HG03469 (cell line): ENCODE measurements around the gene SPIRE1.

Source experiments
- ATAC-seq: cut with Tn5 transposase; IDR thresholded peaks from one replicate; pipeline ENCODE4 v1.9.1; 2021; ENCODE audit warnings: mild to moderate bottlenecking, moderate library complexity, moderate number of reproducible peaks; ENCODE audit not compliant: unreplicated experiment

Gene SPIRE1

DNA sequence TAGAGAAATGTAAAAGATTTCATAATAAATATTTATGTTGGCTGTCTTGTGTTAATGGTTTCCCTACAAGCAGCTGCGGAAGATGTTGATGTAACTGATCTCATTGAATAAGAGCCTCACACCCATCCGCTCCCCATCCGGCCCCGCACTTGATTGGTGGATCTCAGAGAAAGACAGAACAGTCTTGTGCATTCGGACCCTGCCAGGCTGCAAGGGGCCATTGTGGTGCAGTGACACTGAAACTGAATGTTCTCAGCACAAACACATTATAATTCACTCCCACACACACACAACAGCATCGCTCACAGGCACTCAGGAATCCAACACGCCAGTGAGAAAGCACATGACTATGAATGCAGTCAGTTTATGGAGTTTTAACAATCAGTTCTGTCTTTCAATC lies 202.4 kb downstream of the SPIRE1 start:
- ATAC-seq: no peak

DNA sequence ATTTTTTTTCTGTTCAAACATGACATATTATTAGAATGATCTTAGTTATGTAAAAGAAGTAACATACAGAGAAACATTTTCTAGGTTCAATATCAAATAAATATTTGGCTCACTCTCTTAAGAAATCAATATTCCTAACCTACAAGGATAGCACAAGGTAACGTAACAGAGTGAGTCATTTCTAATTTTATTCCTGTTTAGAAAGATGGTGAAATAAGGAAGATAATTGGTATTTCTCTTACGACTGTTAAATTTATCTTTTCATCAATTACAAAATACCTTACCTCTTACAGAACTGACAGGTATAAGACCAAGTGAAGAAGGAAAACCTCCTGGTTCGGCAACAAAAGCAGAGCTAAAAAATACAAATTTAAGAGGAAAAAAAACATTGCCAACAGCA lies 205.1 kb downstream of the SPIRE1 start:
- ATAC-seq: no peak

DNA sequence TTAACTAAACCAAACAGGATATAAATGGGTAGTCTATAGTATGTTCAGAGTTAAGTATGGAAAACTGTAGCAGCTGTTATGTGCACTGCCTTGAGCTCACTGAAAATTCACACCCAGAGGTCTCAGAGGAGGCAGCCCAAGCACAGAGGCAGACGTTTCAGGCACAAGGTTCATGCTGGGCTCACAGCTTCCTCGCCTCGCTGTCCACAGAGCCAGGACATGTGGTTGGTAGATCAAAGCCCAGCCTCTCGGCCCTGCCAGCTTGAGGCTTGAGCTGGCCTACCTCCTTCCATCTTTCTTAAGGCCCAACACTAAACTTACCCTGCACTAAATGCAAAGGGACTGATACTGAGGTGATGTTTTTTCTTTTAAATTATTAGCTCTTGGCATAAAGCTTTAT lies 206.5 kb downstream of the SPIRE1 start:
- ATAC-seq: no peak

GRCh38 chr18:12449051-12449785 lies 208.7 kb downstream of the SPIRE1 start:
- no peak for ATAC-seq

DNA sequence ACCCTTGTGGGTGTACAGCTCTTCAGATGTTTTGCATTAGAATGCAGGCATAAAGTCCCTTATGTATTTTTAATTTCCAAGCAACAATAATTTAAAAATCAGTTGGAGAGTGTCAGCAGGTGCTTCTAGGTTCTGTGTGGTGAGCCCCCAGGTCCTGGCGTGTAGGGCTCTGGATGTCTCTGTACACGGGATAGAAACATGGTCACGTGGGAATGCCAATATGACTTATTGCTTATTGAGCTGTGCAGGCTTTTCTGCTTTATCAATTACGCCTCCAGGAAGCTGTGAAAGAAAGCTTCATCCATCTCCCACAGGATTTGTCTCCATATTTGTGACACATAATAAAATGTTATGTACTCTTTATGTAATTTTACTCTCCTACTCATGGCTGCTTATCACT lies 212.4 kb downstream of the SPIRE1 start:
- ATAC-seq: no peak

DNA sequence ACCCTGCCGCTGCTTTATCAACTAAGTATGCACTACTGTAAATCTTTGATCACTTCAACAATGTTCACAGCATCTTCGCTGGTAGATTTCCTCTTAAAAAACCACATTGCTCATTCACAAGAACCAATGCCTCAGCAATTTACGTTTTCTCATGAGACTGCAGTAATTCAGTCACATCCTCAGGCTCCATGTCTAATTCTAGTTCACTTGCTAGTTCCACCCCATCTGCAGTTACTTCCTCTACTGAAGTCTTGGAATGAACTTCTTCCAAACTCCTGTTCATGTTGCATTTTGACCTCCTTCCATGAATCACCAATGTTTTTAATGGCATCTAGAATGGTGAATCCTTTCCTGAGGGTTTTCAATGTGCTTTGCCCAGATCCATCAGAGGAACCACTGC lies 214.4 kb downstream of the SPIRE1 start:
- ATAC-seq: no peak

GRCh38 chr18:12442946-12443345 lies 215.0 kb downstream of the SPIRE1 start:
- ATAC-seq: no peak

DNA sequence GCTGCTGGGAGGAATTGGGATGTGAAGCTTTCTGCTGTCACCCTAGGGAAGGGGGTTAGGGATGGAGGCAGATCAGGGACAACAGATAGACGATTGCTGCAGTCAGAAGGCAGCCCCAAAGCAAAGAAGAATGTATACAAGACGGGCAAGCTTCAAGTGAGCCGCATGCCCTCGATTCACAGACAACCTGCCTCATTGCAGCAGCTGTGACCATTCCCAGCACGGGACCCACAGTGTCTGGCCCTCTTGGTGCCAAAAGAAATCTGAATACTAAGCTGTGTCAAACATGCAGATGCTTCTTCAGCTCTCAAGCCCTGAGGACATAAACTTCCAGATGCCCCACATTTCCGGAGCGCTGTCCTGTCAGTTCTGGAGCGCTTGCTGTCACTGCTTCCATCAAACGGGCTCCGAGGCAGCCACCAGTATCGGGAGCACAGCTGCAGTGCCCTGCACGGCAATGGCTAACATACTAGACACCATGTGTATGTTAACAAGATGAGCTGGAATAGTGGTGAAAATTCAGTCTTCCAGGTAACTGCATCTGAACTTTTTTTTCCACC lies 216.4 kb downstream of the SPIRE1 start:
- ATAC-seq: no peak

- no peak for ATAC-seq
These were observed 219.7 kb downstream of the SPIRE1 start for GRCh38 chr18:12438257-12438656.

GRCh38 chr18:12435867-12436266 lies 222.0 kb downstream of the SPIRE1 start:
- no peak for ATAC-seq

GRCh38 chr18:12434541-12434929 lies 223.4 kb downstream of the SPIRE1 start:
- ATAC-seq: no peak

DNA sequence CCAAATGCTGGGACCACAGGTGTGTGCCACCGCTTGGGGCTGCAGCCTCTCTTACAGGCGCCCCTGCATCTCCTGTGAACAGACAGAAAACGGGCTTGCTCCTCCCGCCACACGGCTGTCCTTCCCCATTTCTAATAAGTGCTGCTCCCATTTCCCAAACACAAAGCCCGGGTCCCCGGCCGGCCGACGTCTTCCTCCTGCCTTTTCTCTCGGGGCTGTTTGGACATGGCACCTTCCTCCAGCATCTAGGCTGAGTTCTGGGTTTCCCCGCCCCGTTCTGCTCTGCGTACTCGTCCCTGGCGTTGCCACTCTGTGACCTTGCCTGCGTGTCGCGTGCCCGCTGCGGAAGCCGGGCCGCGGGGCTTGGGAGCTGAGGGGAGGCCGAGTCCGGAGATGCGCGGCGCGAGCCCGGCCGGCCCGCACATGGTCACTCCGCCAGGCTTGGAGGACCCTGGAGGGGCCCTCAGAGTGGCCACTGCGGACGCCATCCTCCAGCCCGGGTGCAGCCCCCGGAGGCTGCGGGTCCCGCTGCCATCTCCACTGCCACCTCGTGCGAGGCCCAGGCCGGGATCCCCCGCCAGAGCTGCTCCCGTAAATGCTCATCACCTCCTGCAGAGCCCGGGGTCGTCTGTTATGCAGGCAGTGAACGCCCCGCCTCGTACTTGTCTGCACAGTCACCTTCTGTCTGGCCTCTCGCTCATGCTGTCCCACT lies 223.9 kb downstream of the SPIRE1 start:
- no peak for ATAC-seq

DNA sequence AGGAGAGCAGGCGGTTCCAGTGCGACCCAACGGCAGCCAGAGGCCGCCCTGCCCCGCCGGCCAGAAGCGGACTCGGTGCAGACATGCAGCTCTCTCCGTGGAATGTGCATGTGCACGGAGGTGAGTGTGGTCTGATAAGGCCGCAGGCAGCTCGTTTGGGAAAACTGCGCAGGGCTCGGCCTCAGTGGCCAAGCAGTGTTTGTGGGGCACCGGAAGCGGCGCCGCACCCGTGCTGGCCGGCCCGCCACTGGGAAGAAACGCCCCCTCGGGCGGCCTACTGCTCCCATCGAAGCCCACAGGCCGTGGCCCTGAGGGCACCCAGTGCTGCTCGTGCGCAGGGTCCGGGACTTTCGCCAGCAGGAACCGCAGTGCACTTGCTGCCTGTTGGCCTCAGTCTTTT lies 225.0 kb downstream of the SPIRE1 start:
- no peak for ATAC-seq

DNA sequence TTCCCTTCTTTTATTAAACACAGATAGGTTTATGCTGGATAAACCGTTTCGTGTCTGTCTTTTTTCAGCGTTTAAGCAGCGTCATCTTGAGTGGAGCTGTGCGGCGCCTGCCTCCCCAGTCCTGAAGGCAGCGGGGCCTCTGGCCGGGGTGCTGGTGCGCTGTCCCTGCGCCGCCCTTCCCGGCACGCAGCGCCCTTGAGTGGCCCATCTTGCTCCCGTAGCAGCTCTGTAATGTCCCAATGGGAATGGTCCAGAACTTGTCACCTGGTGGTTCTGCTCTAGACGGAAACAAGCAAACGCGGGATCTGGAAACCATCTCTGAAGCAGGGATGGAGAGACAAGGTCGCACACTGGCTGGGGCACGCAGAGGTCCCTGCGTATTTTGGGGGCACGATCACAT lies 225.7 kb downstream of the SPIRE1 start:
- ATAC-seq: no peak

DNA sequence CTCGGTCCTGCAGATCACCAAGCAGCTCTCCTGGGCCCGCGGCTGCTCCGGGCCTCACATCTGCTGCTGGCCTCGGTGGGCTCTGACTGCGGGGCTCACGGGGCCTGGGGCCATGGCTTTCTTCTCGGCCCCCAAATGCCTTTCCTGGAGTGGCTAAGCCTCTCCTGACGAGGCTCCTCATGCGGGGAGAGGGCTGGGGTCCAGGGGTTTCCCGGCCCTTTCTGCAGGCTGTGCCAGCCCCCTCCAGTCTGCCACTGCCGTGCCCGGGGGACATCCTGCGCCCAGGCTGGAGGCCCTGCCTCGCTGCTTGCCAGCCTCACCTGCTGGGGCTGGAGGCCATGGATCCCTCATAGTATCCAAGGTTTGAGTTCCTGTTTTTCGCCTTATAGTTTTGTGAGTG lies 226.3 kb downstream of the SPIRE1 start:
- no peak for ATAC-seq

DNA sequence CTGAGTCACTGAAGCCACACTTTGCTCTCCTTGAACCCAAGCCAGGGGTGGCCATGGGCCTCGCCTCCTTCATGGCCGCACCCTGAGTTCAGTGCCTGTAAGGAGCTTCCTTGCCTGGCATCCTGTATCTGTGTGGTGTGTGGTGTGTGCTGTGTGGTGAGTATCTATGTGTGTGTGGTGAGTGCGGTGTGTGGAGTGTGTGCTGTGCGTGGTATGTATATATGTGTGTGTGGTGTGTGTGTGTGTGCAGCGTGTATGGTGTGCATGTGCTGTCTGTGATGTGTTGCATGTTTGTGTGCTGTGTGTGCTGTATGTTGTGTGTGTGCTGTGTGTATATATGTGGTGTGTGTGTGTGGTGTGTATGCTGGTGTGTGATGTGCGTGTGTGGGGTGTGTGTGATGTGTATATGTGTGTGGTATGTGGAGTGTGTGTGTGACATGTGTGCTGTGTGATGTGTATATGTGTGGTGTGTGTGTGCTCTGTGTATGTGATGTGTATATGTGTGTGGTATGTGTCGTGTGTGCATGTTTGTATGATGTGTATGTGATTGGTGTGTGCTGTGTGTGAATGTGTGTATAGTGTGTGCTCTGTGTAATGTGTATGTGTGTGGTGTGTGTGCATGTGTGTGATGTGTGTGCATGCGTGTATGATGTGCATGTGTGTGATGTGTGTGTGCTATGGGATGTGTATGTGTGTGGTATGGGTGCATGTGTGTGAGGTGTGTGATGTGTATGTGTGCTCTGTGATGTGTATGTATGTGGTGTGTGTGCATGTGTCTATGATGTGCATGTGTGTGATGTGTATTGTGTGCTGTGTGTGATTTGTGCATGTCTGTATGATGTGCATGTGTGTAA lies 227.5 kb downstream of the SPIRE1 start:
- no peak for ATAC-seq

DNA sequence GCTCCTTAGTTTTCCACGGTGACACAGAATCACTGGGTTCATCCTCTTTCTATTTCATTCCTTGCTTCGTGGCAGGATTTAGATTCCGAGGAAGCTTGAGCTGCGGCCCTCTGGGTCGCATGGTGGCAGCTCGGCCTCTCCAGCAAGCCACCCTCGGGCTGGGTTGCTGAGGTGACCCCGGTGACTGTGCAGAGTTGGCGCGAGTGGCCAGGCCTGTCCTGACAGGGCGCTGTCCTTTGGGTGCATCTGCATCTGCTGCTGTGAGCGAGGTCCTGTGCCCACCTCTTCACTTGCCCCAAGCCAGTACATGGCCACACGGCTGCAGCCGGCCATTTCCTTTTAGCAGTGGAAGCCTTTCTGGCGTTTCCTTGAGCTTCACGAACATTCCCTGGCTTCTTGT lies 228.4 kb downstream of the SPIRE1 start:
- no peak for ATAC-seq

GRCh38 chr18:12428923-12429322 lies 229.0 kb downstream of the SPIRE1 start:
- ATAC-seq: no peak

GRCh38 chr18:12426924-12427323 lies 231.0 kb downstream of the SPIRE1 start:
- no peak for ATAC-seq

GRCh38 chr18:12424252-12424651 lies 233.7 kb downstream of the SPIRE1 start:
- no peak for ATAC-seq

DNA sequence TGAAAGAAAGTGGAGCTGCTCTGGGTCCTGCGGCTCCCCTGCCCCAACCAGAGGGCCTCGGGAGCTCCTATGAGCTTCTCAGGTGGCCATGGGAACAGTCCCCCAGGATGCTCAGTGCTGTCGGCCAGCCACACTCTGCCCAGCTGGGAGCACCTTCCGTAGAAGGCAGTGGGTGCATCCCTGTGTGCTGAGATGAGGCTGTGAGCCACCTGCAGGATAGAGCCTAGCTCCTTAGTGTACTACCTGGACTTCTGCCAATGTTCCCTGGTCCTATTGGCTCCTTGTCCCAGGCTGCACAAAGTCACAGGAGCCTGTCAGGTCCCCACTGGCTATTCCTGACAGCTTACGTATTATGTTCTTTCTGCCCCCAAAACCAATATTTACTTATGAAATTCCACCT lies 234.1 kb downstream of the SPIRE1 start:
- ATAC-seq: no peak
